Fibroblast of lung (primary cell): ENCODE data around the gene GUCD1. TPM values are rescaled to one million over a fixed set of nuclear protein-coding genes. Genes with fewer than 3 reads are reported as not detected.
"Not testable (repeated sequence)": the region's sequence is repeated elsewhere in the genome, so short reads cannot be mapped to it uniquely, and the experiment has no call there.

Experiments
- DNase-seq, 2 donors: peaks; one replicate each; pipeline versions ENCODE4 v3.0.0 to v3.0.0-alpha.2; 2010; ENCODE audit warnings: low read depth in 2 of 2
- H2AFZ ChIP-seq: 2 replicates; pipeline ENCODE4 v1.5.1; 2012; ENCODE audit warnings: low read length, control low read depth, inconsistent platforms
- H3K27ac ChIP-seq: 2 replicates; pipeline ENCODE4 v1.5.1; 2011; ENCODE audit warnings: low read length, control low read depth; ENCODE audit not compliant: insufficient read depth
- H3K27me3 ChIP-seq: 2 replicates; pipeline ENCODE4 v1.5.1; 2011; ENCODE audit warnings: mild to moderate bottlenecking, low read length; ENCODE audit not compliant: control insufficient read depth, insufficient read depth
- H3K36me3 ChIP-seq: 2 replicates; pipeline ENCODE4 v1.5.1; 2011; ENCODE audit warnings: low read length; ENCODE audit not compliant: control insufficient read depth, insufficient read depth
- H3K4me1 ChIP-seq: 2 replicates; pipeline ENCODE4 v1.5.1; 2011; ENCODE audit warnings: low read length; ENCODE audit not compliant: control insufficient read depth, insufficient read depth; ENCODE audit errors: extremely low read depth
- H3K4me2 ChIP-seq: 2 replicates; pipeline ENCODE4 v1.5.1; 2011; ENCODE audit warnings: low read length, control low read depth; ENCODE audit not compliant: insufficient read depth; ENCODE audit errors: extremely low read depth
- H3K4me3 ChIP-seq, 4 experiments: fragments of 200-600 bp in 1 of 4; sonication (generic) in 1 of 4; replicated peaks in 1 of 4; 2 replicates each; pipeline ENCODE4 v1.5.1; 2011 to 2016; ENCODE audit warnings: low read length in 4 of 4, low read depth in 3 of 4, mild to moderate bottlenecking in 3 of 4, control low read depth in 2 of 4, inconsistent platforms in 1 of 4, mixed read lengths in 1 of 4; ENCODE audit not compliant: insufficient read depth in 1 of 4; ENCODE audit errors: control extremely low read depth in 1 of 4
- H3K79me2 ChIP-seq: 2 replicates; pipeline ENCODE4 v1.5.1; 2012; ENCODE audit warnings: mild to moderate bottlenecking, low read length, inconsistent platforms; ENCODE audit not compliant: control insufficient read depth, insufficient read depth
- H3K9ac ChIP-seq: 2 replicates; pipeline ENCODE4 v1.5.1; 2011; ENCODE audit warnings: mild to moderate bottlenecking, low read length, control low read depth; ENCODE audit not compliant: insufficient read depth
- H3K9me3 ChIP-seq: 2 replicates; pipeline ENCODE4 v1.5.1; 2012; ENCODE audit warnings: low read depth, low read length; ENCODE audit not compliant: control insufficient read depth, insufficient read depth
- H4K20me1 ChIP-seq: 2 replicates; pipeline ENCODE4 v1.5.1; 2011; ENCODE audit warnings: low read length; ENCODE audit not compliant: control insufficient read depth, insufficient read depth; ENCODE audit errors: extremely low read depth
- CTCF ChIP-seq, 2 donors: IDR thresholded peaks in 1 of 2; conservative IDR thresholded peaks in 1 of 2; 1 replicate in 1 of 2; 2 replicates in 1 of 2; pipeline ENCODE4 v1.5.1; 2011 to 2012; ENCODE audit warnings: low read length in 2 of 2, control low read depth in 1 of 2, inconsistent platforms in 1 of 2, low read depth in 1 of 2, mild to moderate bottlenecking in 1 of 2
- EZH2 ChIP-seq: IDR thresholded peaks from 2 replicates; pipeline ENCODE4 v1.5.1; 2012; ENCODE audit warnings: low read length, control low read depth, mild to moderate bottlenecking; ENCODE audit errors: missing control alignments
- polyA plus RNA-seq, 2 donors: library from polyadenylated mRNA; depleted of rRNA in 1 of 2; stranded (reverse) in 1 of 2; unstranded in 1 of 2; fragments of >200 nt; gene quantifications; 2 replicates each; pipeline ENCODE4 v1.2.1, GENCODE V29; 2011 to 2012; ENCODE audit warnings: missing spikeins in 1 of 2
- total RNA-seq: library from RNA; depleted of rRNA; stranded (reverse); fragments of >200 nt; gene quantifications from 2 replicates; pipeline ENCODE4 v1.2.1, GENCODE V29; 2014

GUCD1 gene
- total and polyA plus RNA-seq, 2 donors (not counting 1 experiment from before 2014, with no cell fraction given), result 83.4 to 178 TPM

GRCh38 chr22:24535348-24535747 lies 19.6 kb downstream of the GUCD1 start:
- no peaks in the 10 kb centered on the region for H3K9me3 ChIP-seq
- no peaks in the 10 kb centered on the region for H3K79me2 ChIP-seq
- H4K20me1 ChIP-seq, result peaks cover 2% of the 10 kb centered on the region
- H3K27ac ChIP-seq, result no peak overlapping the region
- no peak overlapping the region for H3K4me3 ChIP-seq
- no peak overlapping the region for H3K9ac ChIP-seq
- DNase-seq, result no peak
- TF ChIP-seq EZH2 (no peak), CTCF (conservative IDR thresholded peaks at IDR 0.05 in 1 of 2, IDR thresholded peaks at IDR 0.05 in 1 of 2; ENCODE audit: low read depth in 1 of 2, low read length in 2 of 2) (no peak)
- no peak overlapping the region for H2AFZ ChIP-seq
- peaks cover under 1% of the 10 kb centered on the region for H3K36me3 ChIP-seq
- H3K27me3 ChIP-seq, result peaks cover 3% of the 10 kb centered on the region
- H3K4me2 ChIP-seq, result no peak overlapping the region
- no peaks in the 10 kb centered on the region for H3K4me1 ChIP-seq

- Histone ChIP-seq H3K4me3 (no peak overlapping the region), H3K4me2 (no peak overlapping the region), H3K27ac (no peak overlapping the region), H3K79me2 (no peaks in the 10 kb centered on the region), H4K20me1 (no peaks in the 10 kb centered on the region), H3K9me3 (no peaks in the 10 kb centered on the region), H3K36me3 (no peaks in the 10 kb centered on the region), H3K4me1 (no peaks in the 10 kb centered on the region), H3K9ac (no peak overlapping the region), H3K27me3 (peaks cover 3% of the 10 kb centered on the region), H2AFZ (no peak overlapping the region)
- no peak for TF ChIP-seq EZH2
- no peak for TF ChIP-seq CTCF (conservative IDR thresholded peaks at IDR 0.05 in 1 of 2, IDR thresholded peaks at IDR 0.05 in 1 of 2; ENCODE audit: low read depth in 1 of 2, low read length in 2 of 2)
- DNase-seq, result no peak
Observed at GRCh38 chr22:24532075-24532474, 22.9 kb downstream of the GUCD1 start.

- not testable (repeated sequence) for H3K9ac ChIP-seq, DNase-seq, H3K4me3 ChIP-seq, H4K20me1 ChIP-seq, H3K36me3 ChIP-seq, H2AFZ ChIP-seq, H3K4me2 ChIP-seq, H3K9me3 ChIP-seq, H3K27ac ChIP-seq, H3K4me1 ChIP-seq, H3K27me3 ChIP-seq, H3K79me2 ChIP-seq
Observed at GRCh38 chr22:24530968-24531367, 24.0 kb downstream of the GUCD1 start.
